SK-N-SH treated with all-trans-retinoic acid at 6 μM for 48 hours (cell line): ENCODE data around the gene CSK.

Experiments used
- ATAC-seq: fragments of 200-7000 bp; cut with Tn5 transposase; 3 replicates; pipeline ENCODE4 v1.9.1; 2020; ENCODE audit warnings: mild to moderate bottlenecking, moderate library complexity
- ARNTL ChIP-seq: fragments of 450-650 bp; formaldehyde crosslinking; IDR thresholded peaks from 2 replicates; pipeline ENCODE4 v1.5.0; 2020; ENCODE audit warnings: low read depth, mild to moderate bottlenecking, moderate library complexity, borderline replicate concordance
- BACH2 ChIP-seq: fragments of 250-450 bp; sonication (Bioruptor Pico); IDR thresholded peaks from 2 replicates; pipeline ENCODE4 v1.9.0; 2021; ENCODE audit warnings: mild to moderate bottlenecking, borderline replicate concordance
- CSDC2 ChIP-seq: fragments of 250-450 bp; sonication (Bioruptor Pico); IDR thresholded peaks from 2 replicates; pipeline ENCODE4 v1.5.0; 2020; ENCODE audit warnings: mild to moderate bottlenecking, moderate library complexity
- GLIS3 ChIP-seq: fragments of 250-450 bp; sonication (Bioruptor Pico); IDR thresholded peaks from 2 replicates; pipeline ENCODE4 v1.5.0; 2020; ENCODE audit warnings: mild to moderate bottlenecking, moderate library complexity
- ISL1 ChIP-seq: fragments of 250-450 bp; sonication (Bioruptor Pico); IDR thresholded peaks from 2 replicates; pipeline ENCODE4 v2.1.2; 2022; ENCODE audit warnings: mild to moderate bottlenecking, moderate library complexity
- OSR1 ChIP-seq: fragments of 250-450 bp; sonication (Bioruptor Pico); IDR thresholded peaks from 2 replicates; pipeline ENCODE4 v1.8.0; 2022; ENCODE audit warnings: moderate library complexity, mild to moderate bottlenecking, inconsistent platforms
- PPARA ChIP-seq: fragments of 250-450 bp; sonication (Bioruptor Pico); IDR thresholded peaks from 2 replicates; pipeline ENCODE4 v1.5.0; 2020; ENCODE audit warnings: mild to moderate bottlenecking, borderline replicate concordance
- RARB ChIP-seq: fragments of 250-450 bp; sonication (Bioruptor Pico); IDR thresholded peaks from 2 replicates; pipeline ENCODE4 v1.8.0; 2021; ENCODE audit warnings: mild to moderate bottlenecking, moderate library complexity
- SNAI2 ChIP-seq: fragments of 250-450 bp; sonication (Bioruptor Pico); IDR thresholded peaks from 2 replicates; pipeline ENCODE4 v1.5.0; 2020; ENCODE audit warnings: mild to moderate bottlenecking, moderate library complexity
- TCF4 ChIP-seq: fragments of 250-450 bp; sonication (Bioruptor Pico); IDR thresholded peaks from 2 replicates; pipeline ENCODE4 v1.8.0; 2021; ENCODE audit warnings: mild to moderate bottlenecking, moderate library complexity, borderline replicate concordance
- TOX ChIP-seq: fragments of 250-450 bp; sonication (Bioruptor Pico); IDR thresholded peaks from 2 replicates; pipeline ENCODE4 v1.8.0; 2021; ENCODE audit warnings: mild to moderate bottlenecking, moderate library complexity, borderline replicate concordance
- ZC3H10 ChIP-seq: fragments of 250-450 bp; sonication (Bioruptor Pico); IDR thresholded peaks from 2 replicates; pipeline ENCODE4 v1.5.1; 2021; ENCODE audit warnings: mild to moderate bottlenecking, moderate library complexity
- ZFP3 ChIP-seq: fragments of 250-450 bp; sonication (Bioruptor Pico); IDR thresholded peaks from 2 replicates; pipeline ENCODE4 v1.5.0; 2020; ENCODE audit warnings: mild to moderate bottlenecking, moderate library complexity
- ZFP30 ChIP-seq: fragments of 450-650 bp; formaldehyde crosslinking; IDR thresholded peaks from 2 replicates; pipeline ENCODE4 v1.5.0; 2022; ENCODE audit warnings: mild to moderate bottlenecking, moderate library complexity
- ZNF565 ChIP-seq: fragments of 450-650 bp; formaldehyde crosslinking; conservative IDR thresholded peaks from 2 replicates; pipeline ENCODE4 v1.5.0; 2020; ENCODE audit warnings: low read depth, mild to moderate bottlenecking, moderate library complexity
- ZNF70 ChIP-seq: fragments of 450-650 bp; formaldehyde crosslinking; IDR thresholded peaks from 2 replicates; pipeline ENCODE4 v1.5.0; 2020; ENCODE audit warnings: mild to moderate bottlenecking, moderate library complexity
- ZNF8 ChIP-seq: fragments of 450-650 bp; formaldehyde crosslinking; IDR thresholded peaks from 2 replicates; pipeline ENCODE4 v1.5.0; 2020; ENCODE audit warnings: mild to moderate bottlenecking, moderate library complexity
- TF ChIP-seq, protein P1 (sequence below): fragments of 250-450 bp; sonication (Bioruptor Pico); IDR thresholded peaks from 2 replicates; pipeline ENCODE4 v1.5.1; 2021; ENCODE audit warnings: mild to moderate bottlenecking, moderate library complexity
- TF ChIP-seq, protein P2 (sequence below): fragments of 250-450 bp; sonication (Bioruptor Pico); IDR thresholded peaks from 2 replicates; pipeline ENCODE4 v1.5.1; 2020; ENCODE audit warnings: low read depth, mild to moderate bottlenecking, moderate library complexity
- TF ChIP-seq, protein P3 (sequence below): fragments of 250-450 bp; sonication (Bioruptor Pico); IDR thresholded peaks from 2 replicates; pipeline ENCODE4 v1.5.0; 2020; ENCODE audit warnings: mild to moderate bottlenecking, moderate library complexity
- TF ChIP-seq, protein P4 (sequence below): fragments of 250-450 bp; sonication (Bioruptor Pico); IDR thresholded peaks from 2 replicates; pipeline ENCODE4 v1.8.0; 2020; ENCODE audit warnings: mild to moderate bottlenecking, moderate library complexity, borderline replicate concordance

The CSK gene

DNA sequence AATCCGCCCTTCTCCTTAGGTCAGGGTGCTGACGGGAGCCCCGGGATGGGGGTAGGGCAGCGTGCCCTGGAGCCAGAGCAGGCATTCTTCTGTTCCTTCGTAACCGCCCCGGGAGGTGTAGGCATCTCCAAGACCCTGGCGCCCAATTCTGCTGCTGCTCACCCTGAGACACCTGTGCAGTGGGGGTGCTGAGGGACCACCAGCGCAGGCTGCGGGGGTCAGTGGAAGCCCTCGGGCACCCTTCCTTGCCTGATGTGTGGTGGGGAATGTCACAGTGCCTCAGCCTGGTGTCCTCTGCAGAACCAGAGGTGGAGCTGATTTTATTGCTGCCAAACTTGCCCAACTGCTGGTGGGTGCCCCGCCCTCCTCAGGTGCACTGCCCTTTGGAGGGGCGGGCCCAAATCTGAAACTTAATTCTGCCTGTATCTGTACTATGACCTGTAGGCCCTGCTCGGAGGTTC, 7.3 kb downstream of the CSK start:
- no peak for ATAC-seq
- TF ChIP-seq CSDC2 (no peak), PPARA (CRISPR knock-in tag) (no peak), BACH2 (no peak), SNAI2 (CRISPR knock-in tag) (no peak)
- TF ChIP-seq, protein P1, sequence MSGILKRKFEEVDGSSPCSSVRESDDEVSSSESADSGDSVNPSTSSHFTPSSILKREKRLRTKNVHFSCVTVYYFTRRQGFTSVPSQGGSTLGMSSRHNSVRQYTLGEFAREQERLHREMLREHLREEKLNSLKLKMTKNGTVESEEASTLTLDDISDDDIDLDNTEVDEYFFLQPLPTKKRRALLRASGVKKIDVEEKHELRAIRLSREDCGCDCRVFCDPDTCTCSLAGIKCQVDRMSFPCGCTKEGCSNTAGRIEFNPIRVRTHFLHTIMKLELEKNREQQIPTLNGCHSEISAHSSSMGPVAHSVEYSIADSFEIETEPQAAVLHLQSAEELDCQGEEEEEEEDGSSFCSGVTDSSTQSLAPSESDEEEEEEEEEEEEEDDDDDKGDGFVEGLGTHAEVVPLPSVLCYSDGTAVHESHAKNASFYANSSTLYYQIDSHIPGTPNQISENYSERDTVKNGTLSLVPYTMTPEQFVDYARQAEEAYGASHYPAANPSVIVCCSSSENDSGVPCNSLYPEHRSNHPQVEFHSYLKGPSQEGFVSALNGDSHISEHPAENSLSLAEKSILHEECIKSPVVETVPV (CRISPR knock-in tag), result no peak
- TF ChIP-seq, all 23 proteins: peak for 0

DNA sequence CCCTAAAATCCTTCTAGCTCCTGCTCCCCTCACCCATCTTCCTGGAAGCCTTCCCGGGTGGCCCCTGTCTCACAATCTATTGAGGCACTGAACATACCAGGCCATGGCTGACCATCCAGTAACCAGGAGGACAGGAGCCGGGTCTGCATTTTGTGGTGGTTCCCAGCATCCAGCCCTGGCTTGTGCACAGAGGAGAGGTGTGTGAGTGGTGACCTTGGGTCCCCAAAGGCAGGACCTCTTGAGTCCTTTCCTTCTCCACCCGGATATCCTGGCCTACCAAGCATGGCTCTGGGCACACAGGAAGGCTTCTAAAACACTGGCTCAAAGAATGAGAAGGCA, 7.8 kb downstream of the CSK start:
- TF ChIP-seq SNAI2 (CRISPR knock-in tag), result no peak
- TF ChIP-seq, protein P2, sequence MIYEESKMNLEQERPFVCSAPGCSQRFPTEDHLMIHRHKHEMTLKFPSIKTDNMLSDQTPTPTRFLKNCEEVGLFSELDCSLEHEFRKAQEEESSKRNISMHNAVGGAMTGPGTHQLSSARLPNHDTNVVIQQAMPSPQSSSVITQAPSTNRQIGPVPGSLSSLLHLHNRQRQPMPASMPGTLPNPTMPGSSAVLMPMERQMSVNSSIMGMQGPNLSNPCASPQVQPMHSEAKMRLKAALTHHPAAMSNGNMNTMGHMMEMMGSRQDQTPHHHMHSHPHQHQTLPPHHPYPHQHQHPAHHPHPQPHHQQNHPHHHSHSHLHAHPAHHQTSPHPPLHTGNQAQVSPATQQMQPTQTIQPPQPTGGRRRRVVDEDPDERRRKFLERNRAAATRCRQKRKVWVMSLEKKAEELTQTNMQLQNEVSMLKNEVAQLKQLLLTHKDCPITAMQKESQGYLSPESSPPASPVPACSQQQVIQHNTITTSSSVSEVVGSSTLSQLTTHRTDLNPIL (CRISPR knock-in tag), result no peak
- TF ChIP-seq ZNF8, result no peak
- no peak for TF ChIP-seq ZNF70 (CRISPR knock-in tag)
- no peak for TF ChIP-seq BACH2
- TF ChIP-seq, protein P3, sequence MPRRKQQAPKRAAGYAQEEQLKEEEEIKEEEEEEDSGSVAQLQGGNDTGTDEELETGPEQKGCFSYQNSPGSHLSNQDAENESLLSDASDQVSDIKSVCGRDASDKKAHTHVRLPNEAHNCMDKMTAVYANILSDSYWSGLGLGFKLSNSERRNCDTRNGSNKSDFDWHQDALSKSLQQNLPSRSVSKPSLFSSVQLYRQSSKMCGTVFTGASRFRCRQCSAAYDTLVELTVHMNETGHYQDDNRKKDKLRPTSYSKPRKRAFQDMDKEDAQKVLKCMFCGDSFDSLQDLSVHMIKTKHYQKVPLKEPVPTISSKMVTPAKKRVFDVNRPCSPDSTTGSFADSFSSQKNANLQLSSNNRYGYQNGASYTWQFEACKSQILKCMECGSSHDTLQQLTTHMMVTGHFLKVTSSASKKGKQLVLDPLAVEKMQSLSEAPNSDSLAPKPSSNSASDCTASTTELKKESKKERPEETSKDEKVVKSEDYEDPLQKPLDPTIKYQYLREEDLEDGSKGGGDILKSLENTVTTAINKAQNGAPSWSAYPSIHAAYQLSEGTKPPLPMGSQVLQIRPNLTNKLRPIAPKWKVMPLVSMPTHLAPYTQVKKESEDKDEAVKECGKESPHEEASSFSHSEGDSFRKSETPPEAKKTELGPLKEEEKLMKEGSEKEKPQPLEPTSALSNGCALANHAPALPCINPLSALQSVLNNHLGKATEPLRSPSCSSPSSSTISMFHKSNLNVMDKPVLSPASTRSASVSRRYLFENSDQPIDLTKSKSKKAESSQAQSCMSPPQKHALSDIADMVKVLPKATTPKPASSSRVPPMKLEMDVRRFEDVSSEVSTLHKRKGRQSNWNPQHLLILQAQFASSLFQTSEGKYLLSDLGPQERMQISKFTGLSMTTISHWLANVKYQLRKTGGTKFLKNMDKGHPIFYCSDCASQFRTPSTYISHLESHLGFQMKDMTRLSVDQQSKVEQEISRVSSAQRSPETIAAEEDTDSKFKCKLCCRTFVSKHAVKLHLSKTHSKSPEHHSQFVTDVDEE (CRISPR knock-in tag), result no peak
- no peak for TF ChIP-seq ARNTL
- TF ChIP-seq TCF4 (CRISPR knock-in tag), result no peak
- TF ChIP-seq ISL1 (CRISPR knock-in tag), result no peak
- TF ChIP-seq PPARA (CRISPR knock-in tag), result no peak
- no peak for TF ChIP-seq TOX (CRISPR knock-in tag)
- no peak for TF ChIP-seq ZFP3 (CRISPR knock-in tag)
- no peak for TF ChIP-seq ZC3H10 (CRISPR knock-in tag)
- TF ChIP-seq ZNF565, result no peak
- no peak for TF ChIP-seq GLIS3 (CRISPR knock-in tag)
- TF ChIP-seq, protein P4, sequence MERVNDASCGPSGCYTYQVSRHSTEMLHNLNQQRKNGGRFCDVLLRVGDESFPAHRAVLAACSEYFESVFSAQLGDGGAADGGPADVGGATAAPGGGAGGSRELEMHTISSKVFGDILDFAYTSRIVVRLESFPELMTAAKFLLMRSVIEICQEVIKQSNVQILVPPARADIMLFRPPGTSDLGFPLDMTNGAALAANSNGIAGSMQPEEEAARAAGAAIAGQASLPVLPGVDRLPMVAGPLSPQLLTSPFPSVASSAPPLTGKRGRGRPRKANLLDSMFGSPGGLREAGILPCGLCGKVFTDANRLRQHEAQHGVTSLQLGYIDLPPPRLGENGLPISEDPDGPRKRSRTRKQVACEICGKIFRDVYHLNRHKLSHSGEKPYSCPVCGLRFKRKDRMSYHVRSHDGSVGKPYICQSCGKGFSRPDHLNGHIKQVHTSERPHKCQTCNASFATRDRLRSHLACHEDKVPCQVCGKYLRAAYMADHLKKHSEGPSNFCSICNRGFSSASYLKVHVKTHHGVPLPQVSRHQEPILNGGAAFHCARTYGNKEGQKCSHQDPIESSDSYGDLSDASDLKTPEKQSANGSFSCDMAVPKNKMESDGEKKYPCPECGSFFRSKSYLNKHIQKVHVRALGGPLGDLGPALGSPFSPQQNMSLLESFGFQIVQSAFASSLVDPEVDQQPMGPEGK, result no peak
- no peak for TF ChIP-seq ZFP30 (CRISPR knock-in tag)
- TF ChIP-seq, all 23 proteins: peak for 0
- ATAC-seq, result peak; percentile 8; the same call in 1 of the 3 replicates

DNA sequence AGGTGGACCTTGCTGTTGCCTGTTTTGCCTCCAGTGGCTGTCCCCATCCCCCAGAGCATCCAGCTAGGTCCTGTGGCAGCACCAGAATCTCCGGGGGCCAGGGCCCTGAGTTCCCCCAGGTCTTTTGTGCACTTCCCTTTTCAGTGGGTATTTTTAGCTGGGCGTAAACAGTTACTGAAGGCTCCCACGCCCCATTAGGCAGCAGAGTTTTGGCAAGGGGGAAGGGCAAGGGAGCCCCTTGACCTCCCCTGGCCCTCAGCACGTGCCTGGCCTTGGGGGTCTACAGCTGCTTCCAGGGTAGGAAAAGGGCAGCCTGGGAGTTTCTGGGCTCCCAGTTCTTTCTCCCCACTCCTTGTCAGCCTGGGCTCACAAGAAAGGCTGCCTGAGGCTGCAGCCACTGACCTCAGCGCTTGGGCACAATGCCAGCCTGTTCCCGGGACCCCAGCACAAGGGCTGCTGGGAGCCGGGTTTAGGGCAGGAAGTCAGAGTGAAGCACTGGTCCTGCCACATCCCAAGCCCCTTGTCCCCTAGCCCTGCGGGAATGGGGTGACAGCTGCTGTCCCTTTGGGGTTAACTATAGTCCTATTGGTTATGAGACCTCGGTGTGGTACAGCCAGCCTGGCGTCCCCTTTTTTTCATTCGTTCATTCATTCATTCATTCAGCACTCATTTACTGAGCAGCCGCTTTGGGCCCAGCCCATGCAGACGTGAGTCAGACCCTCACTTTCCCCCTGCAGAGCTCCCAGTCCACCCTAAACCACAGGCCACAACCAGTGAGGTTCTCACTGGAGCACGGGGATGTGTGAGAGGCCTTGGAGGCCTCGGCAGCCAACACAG, 8.4 kb downstream of the CSK start:
- peak; percentile 79 for ATAC-seq
- TF ChIP-seq RARB (no peak), ZNF70 (CRISPR knock-in tag) (no peak), PPARA (CRISPR knock-in tag) (no peak), TCF4 (CRISPR knock-in tag) (no peak), BACH2 (no peak), CSDC2 (no peak), ZNF565 (no peak), ZNF8 (no peak), TOX (CRISPR knock-in tag) (no peak), OSR1 (CRISPR knock-in tag) (no peak), GLIS3 (CRISPR knock-in tag) (no peak), ISL1 (CRISPR knock-in tag) (no peak)

DNA sequence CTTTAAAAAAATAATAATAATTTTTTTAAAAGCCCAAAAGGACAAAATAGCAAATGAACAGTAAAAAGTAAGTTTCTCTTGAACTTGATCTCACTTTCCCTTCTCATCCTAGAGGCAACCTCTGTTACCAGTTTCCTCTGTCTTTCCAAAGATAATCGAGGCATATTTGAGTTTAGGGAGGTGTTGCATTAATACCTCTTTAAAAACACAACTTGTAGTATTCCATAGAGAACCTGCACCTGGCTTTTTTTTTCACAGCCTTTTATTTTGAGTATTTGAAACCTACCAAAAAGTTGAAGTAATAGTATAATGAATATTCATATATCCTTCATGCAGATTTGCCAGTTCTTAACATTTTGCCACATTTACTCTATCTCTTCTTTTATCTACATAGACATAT, 9.1 kb downstream of the CSK start:
- ATAC-seq, result no peak
- TF ChIP-seq, protein P3 (CRISPR knock-in tag), result no peak
- TF ChIP-seq ZNF565 (no peak), ZC3H10 (CRISPR knock-in tag) (no peak), ISL1 (CRISPR knock-in tag) (no peak), ZFP30 (CRISPR knock-in tag) (no peak), ZNF8 (no peak), ZNF70 (CRISPR knock-in tag) (no peak), OSR1 (CRISPR knock-in tag) (no peak), SNAI2 (CRISPR knock-in tag) (no peak), CSDC2 (no peak), ARNTL (no peak)
- TF ChIP-seq, protein P4, result no peak
